ENCODE results near the gene CD151.

CD151 gene

GRCh38 chr11:796565-797295, 36.0 kb upstream of the CD151 start:
- no peak overlapping the region for H3K4me3 ChIP-seq (ENCODE audit: low read length)
- no peak overlapping the region for H2BK15ac ChIP-seq (replicated peaks; ENCODE audit: low read depth)
- peaks cover 4% of the 10 kb centered on the region for H3K79me1 ChIP-seq (ENCODE audit: low read length)
- no peak overlapping the region for H4K8ac ChIP-seq (ENCODE audit: low read depth, low read length)
- H3K36me3 ChIP-seq (ENCODE audit: control insufficient read depth, insufficient read depth, low read length) = no peaks in the 10 kb centered on the region
- no peak overlapping the region for H4K5ac ChIP-seq (ENCODE audit: low read length)
- H3K4me1 ChIP-seq (ENCODE audit: control insufficient read depth, low read depth, low read length) = no peaks in the 10 kb centered on the region
- H2BK120ac ChIP-seq (ENCODE audit: low read depth, low read length) = no peak overlapping the region
- no peak overlapping the region for H2BK5ac ChIP-seq (ENCODE audit: low read length)
- H3K9ac ChIP-seq (ENCODE audit: low read length) = peak overlapping the region; percentile 99
- H3K4ac ChIP-seq (ENCODE audit: low read depth, low read length) = no peak overlapping the region
- WGBS (ENCODE audit: extremely low coverage, insufficient coverage, low lambda C conversion rate) = no CpG with 5 or more reads among the region's 18 CpGs
- H3K56ac ChIP-seq (ENCODE audit: low read length) = peak overlapping the region; percentile 100
- no peak overlapping the region for H3K27ac ChIP-seq (ENCODE audit: low read depth, low read length)
- no peaks in the 10 kb centered on the region for H3K27me3 ChIP-seq (ENCODE audit: insufficient read depth, low read length, poor library complexity)
- no peak for DNase-seq
- H3K23ac ChIP-seq (ENCODE audit: low read length) = no peak overlapping the region
- peak overlapping the region; percentile 76 for H3K4me2 ChIP-seq (ENCODE audit: low read length)
- H2AK5ac ChIP-seq (ENCODE audit: low read length) = no peak overlapping the region
- H3K79me2 ChIP-seq (ENCODE audit: control insufficient read depth, insufficient read depth, low read length) = peaks cover 3% of the 10 kb centered on the region
- no peak overlapping the region for H3K18ac ChIP-seq (ENCODE audit: low read length)

- Histone ChIP-seq H3K79me2 (ENCODE audit: control insufficient read depth, insufficient read depth, low read length) (peaks cover 3% of the 10 kb centered on the region), H3K4me1 (ENCODE audit: control insufficient read depth, low read depth, low read length) (no peaks in the 10 kb centered on the region), H3K18ac (ENCODE audit: low read length) (peak overlapping the region; percentile 44), H3K56ac (ENCODE audit: low read length) (peak overlapping the region; percentile 100), H3K27ac (ENCODE audit: low read depth, low read length) (peak overlapping the region; percentile 54), H2BK120ac (ENCODE audit: low read depth, low read length) (no peak overlapping the region), H3K4me2 (ENCODE audit: low read length) (peak overlapping the region; percentile 76), H4K8ac (ENCODE audit: low read depth, low read length) (no peak overlapping the region), H3K4me3 (ENCODE audit: low read length) (peak overlapping the region; percentile 90), H3K79me1 (ENCODE audit: low read length) (peaks cover 4% of the 10 kb centered on the region), H2BK5ac (ENCODE audit: low read length) (peak overlapping the region; percentile 73), H3K9ac (ENCODE audit: low read length) (peak overlapping the region; percentile 99), H2BK15ac (replicated peaks; ENCODE audit: low read depth) (no peak overlapping the region), H2AK5ac (ENCODE audit: low read length) (no peak overlapping the region), H3K23ac (ENCODE audit: low read length) (no peak overlapping the region), H4K5ac (ENCODE audit: low read length) (no peak overlapping the region), H3K27me3 (ENCODE audit: insufficient read depth, low read length, poor library complexity) (no peaks in the 10 kb centered on the region), H3K4ac (ENCODE audit: low read depth, low read length) (peak overlapping the region; percentile 8), H3K36me3 (ENCODE audit: control insufficient read depth, insufficient read depth, low read length) (no peaks in the 10 kb centered on the region)
- no CpG with 5 or more reads among the region's 57 CpGs for WGBS (ENCODE audit: extremely low coverage, insufficient coverage, low lambda C conversion rate)
- peak; percentile 80 for DNase-seq
Measured at GRCh38 chr11:797296-798092, 35.3 kb upstream of the CD151 start.

DNA sequence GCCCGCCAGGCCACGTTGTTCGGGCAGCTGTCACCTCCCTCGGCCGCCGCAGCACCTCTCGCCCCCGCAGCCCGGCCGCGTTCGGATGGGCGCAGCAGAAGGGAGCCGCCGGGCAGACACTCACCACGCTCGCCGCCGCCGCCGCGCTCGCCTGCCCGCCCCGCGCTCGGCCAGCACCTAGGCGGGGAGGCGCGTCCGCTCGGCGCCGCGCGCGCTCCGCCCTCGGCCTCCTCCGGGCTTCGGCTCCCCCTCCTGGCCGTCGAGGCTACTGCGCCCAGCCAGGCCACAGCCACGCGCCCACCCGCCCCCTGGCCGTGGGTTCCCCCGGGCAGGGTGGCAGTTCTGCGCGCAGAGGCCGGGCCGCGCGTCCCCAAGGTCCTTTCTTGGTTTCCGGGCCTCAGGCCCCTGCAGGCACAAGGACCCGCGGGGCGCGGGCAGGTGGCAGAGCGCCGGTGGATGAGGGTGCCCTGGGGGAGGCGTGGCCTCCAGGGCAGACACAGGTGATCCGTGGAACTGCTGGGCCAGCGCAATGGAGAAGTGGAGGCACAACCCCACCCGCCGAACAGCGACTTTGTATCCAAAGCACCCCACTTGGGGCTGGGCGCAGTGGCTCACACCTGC, 34.5 kb upstream of the CD151 start, which contains the start of gene SLC25A22:
TSS of gene SLC25A22 (minus strand) at position 189 of the 621 bp plus-strand sequence. CDS start 3,275 bp downstream, outside the sequence.
- no CpG with 5 or more reads among the region's 69 CpGs for WGBS (ENCODE audit: extremely low coverage, insufficient coverage, low lambda C conversion rate)
- Histone ChIP-seq H3K79me1 (ENCODE audit: low read length) (peaks cover 4% of the 10 kb centered on the region), H3K79me2 (ENCODE audit: control insufficient read depth, insufficient read depth, low read length) (peaks cover 3% of the 10 kb centered on the region), H3K36me3 (ENCODE audit: control insufficient read depth, insufficient read depth, low read length) (no peaks in the 10 kb centered on the region), H4K5ac (ENCODE audit: low read length) (no peak within 1 kb of the TSS), H3K23ac (ENCODE audit: low read length) (no peak within 1 kb of the TSS), H2BK120ac (ENCODE audit: low read depth, low read length) (no peak within 1 kb of the TSS), H3K4ac (ENCODE audit: low read depth, low read length) (peak within 1 kb of the TSS; percentile 8), H2BK15ac (replicated peaks; ENCODE audit: low read depth) (no peak within 1 kb of the TSS), H4K8ac (ENCODE audit: low read depth, low read length) (no peak within 1 kb of the TSS), H3K27me3 (ENCODE audit: insufficient read depth, low read length, poor library complexity) (no peaks in the 10 kb centered on the region), H2BK5ac (ENCODE audit: low read length) (peak within 1 kb of the TSS; percentile 73), H3K4me1 (ENCODE audit: control insufficient read depth, low read depth, low read length) (no peaks in the 10 kb centered on the region), H3K27ac (ENCODE audit: low read depth, low read length) (peak within 1 kb of the TSS; percentile 54), H2AK5ac (ENCODE audit: low read length) (no peak within 1 kb of the TSS), H3K18ac (ENCODE audit: low read length) (peak within 1 kb of the TSS; percentile 44), H3K4me2 (ENCODE audit: low read length) (peak within 1 kb of the TSS; percentile 76), H3K9ac (ENCODE audit: low read length) (peak within 1 kb of the TSS; percentile 99), H3K4me3 (ENCODE audit: low read length) (peak within 1 kb of the TSS; percentile 90), H3K56ac (ENCODE audit: low read length) (peak within 1 kb of the TSS; percentile 100)
- peak; percentile 85 for DNase-seq

DNA sequence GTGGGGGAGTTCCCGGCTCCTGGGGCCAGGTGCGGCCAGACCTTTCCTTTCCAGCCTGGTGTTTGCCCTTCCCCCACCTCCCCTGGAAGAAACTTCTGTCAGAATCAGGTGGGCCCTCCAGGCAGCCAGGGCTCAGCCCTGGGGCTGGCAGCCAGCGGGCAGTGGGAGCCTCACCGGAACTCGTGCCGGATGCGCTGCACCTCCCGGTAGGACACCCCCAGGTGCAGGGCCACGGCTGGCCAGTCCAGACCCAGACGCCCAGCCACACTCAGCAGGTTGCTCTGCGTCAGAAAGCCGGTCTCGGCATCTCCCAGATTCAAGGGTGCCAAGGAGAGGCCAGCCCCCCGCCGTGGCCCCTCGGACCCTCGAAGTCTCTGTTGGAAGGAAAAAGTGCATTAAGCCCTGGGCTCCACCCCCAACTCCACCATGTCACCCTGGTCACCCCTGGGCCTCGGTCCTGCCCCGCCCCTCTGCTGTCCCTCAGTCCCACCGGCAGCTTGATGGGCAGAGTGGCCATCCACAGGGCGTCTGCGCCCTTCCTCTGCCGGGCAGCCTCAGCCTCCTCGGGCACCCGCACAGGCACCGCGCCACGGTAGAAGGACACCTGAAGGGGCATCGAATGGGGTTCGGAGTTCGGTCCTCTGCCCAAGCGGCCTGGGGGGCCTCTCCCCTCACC, 33.0 kb upstream of the CD151 start:
- Histone ChIP-seq H3K79me2 (ENCODE audit: control insufficient read depth, insufficient read depth, low read length) (peaks cover 3% of the 10 kb centered on the region), H3K27me3 (ENCODE audit: insufficient read depth, low read length, poor library complexity) (no peaks in the 10 kb centered on the region), H3K4me2 (ENCODE audit: low read length) (no peak overlapping the region), H2BK120ac (ENCODE audit: low read depth, low read length) (no peak overlapping the region), H3K36me3 (ENCODE audit: control insufficient read depth, insufficient read depth, low read length) (no peaks in the 10 kb centered on the region), H3K4me1 (ENCODE audit: control insufficient read depth, low read depth, low read length) (peaks cover 4% of the 10 kb centered on the region), H2BK15ac (replicated peaks; ENCODE audit: low read depth) (no peak overlapping the region), H3K79me1 (ENCODE audit: low read length) (peaks cover 4% of the 10 kb centered on the region), H3K4me3 (ENCODE audit: low read length) (no peak overlapping the region), H3K23ac (ENCODE audit: low read length) (no peak overlapping the region), H2BK5ac (ENCODE audit: low read length) (no peak overlapping the region), H4K8ac (ENCODE audit: low read depth, low read length) (no peak overlapping the region), H3K9ac (ENCODE audit: low read length) (no peak overlapping the region), H3K4ac (ENCODE audit: low read depth, low read length) (no peak overlapping the region), H3K18ac (ENCODE audit: low read length) (no peak overlapping the region), H2AK5ac (ENCODE audit: low read length) (no peak overlapping the region), H4K5ac (ENCODE audit: low read length) (no peak overlapping the region), H3K56ac (ENCODE audit: low read length) (no peak overlapping the region), H3K27ac (ENCODE audit: low read depth, low read length) (no peak overlapping the region)
- no peak for DNase-seq
- no CpG with 5 or more reads among the region's 32 CpGs for WGBS (ENCODE audit: extremely low coverage, insufficient coverage, low lambda C conversion rate)

GRCh38 chr11:800473-800872, 32.3 kb upstream of the CD151 start:
- Histone ChIP-seq H3K36me3 (ENCODE audit: control insufficient read depth, insufficient read depth, low read length) (no peaks in the 10 kb centered on the region), H3K27ac (ENCODE audit: low read depth, low read length) (no peak overlapping the region), H3K4me1 (ENCODE audit: control insufficient read depth, low read depth, low read length) (peaks cover 4% of the 10 kb centered on the region), H2BK5ac (ENCODE audit: low read length) (no peak overlapping the region), H2BK120ac (ENCODE audit: low read depth, low read length) (no peak overlapping the region), H3K79me1 (ENCODE audit: low read length) (peaks cover 4% of the 10 kb centered on the region), H3K56ac (ENCODE audit: low read length) (no peak overlapping the region), H3K4me2 (ENCODE audit: low read length) (no peak overlapping the region), H3K79me2 (ENCODE audit: control insufficient read depth, insufficient read depth, low read length) (peaks cover 3% of the 10 kb centered on the region), H2AK5ac (ENCODE audit: low read length) (no peak overlapping the region), H3K23ac (ENCODE audit: low read length) (no peak overlapping the region), H3K4ac (ENCODE audit: low read depth, low read length) (no peak overlapping the region), H3K4me3 (ENCODE audit: low read length) (no peak overlapping the region), H3K18ac (ENCODE audit: low read length) (no peak overlapping the region), H3K27me3 (ENCODE audit: insufficient read depth, low read length, poor library complexity) (no peaks in the 10 kb centered on the region), H4K5ac (ENCODE audit: low read length) (no peak overlapping the region), H4K8ac (ENCODE audit: low read depth, low read length) (no peak overlapping the region), H2BK15ac (replicated peaks; ENCODE audit: low read depth) (no peak overlapping the region), H3K9ac (ENCODE audit: low read length) (no peak overlapping the region)
- no CpG with 5 or more reads among the region's 30 CpGs for WGBS (ENCODE audit: extremely low coverage, insufficient coverage, low lambda C conversion rate)
- DNase-seq = no peak

Measured in mesendoderm (in vitro differentiated cells).